ENCODE results near the gene DPCD. TPM values are rescaled to one million over a fixed set of nuclear protein-coding genes. Genes with fewer than 3 reads are reported as not detected.

Gene DPCD
- total RNA-seq = 1 to 10 TPM; 4.1 to 5.2 TPM

DNA sequence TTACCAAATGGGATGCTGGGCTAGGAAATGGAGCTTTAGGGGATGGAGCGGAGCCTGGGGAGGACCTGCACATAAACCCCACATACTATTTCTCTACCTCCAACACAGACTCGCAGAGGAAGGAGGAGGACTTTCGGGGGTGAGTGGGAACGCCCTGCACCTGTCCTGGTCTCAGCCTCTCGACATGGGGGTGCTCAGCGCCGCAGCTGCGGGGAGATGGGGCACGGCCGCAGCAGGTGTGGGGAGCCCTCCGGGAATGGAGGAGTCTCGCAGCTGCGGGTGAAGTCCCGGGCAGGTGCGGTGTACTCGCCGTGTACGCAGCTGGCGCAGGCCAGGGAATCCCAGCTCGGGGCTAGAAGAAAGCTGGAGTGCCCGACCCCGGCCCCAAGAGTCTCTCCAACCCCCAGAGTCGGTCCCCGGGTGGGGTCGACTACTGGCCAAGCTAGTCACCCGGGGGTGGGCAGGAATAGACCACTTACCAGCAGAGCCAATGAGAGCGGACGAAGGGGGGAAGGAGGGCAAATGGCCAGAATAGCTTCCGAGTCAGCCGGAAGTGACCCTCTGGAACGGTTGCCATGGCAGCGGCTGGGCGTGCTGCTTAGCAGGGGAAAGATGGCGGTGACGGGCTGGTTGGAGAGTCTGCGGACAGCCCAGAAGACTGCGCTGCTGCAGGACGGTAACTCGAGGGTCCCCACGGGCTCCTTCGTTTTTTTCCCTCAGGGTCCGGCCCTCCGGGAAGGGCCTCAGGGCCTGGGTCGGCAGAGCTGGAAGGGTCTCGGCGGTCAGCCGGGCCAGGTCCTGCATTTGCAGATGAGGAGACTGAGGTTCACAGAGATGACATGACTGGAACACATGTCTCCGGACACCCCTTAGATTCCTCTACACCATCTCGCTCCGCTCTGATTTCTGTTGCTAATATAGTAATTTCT, at the start of gene DPCD, which contains the start of gene POLL:
TSS of gene DPCD (plus strand) at position 597 of the 929 bp plus-strand sequence. CDS start at position 613, 16 bp downstream.
TSS of gene POLL (minus strand) at position 533 of the 929 bp plus-strand sequence. CDS start 897 bp downstream, outside the sequence.
- Mint-ChIP-seq H3K4me1 (peaks cover 24% of the 10 kb centered on the region), H3K27ac (peak within 1 kb of the TSS; percentile 74), H3K27me3 (no peaks in the 10 kb centered on the region), H3K4me3 (peak within 1 kb of the TSS; percentile 90), H3K36me3 (ENCODE audit: low read depth) (peaks cover 12% of the 10 kb centered on the region), H3K9me3 (no peaks in the 10 kb centered on the region)
- ChIA-PET CTCF (interaction anchor here (0.6 to 4.5 kb wide), 8 partner anchors 14 to 426 kb away, joined by 3 to 30 read pairs (median 4); no protein-coding TSS in a partner anchor), POLR2A (interaction anchor here (0.5 to 1.7 kb wide), 9 partner anchors 9 to 285 kb away, joined by 3 to 5 read pairs (median 3); partner anchors contain the start of genes FBXW4 and OGA)
- peak; percentile 93 for DNase-seq

DNA sequence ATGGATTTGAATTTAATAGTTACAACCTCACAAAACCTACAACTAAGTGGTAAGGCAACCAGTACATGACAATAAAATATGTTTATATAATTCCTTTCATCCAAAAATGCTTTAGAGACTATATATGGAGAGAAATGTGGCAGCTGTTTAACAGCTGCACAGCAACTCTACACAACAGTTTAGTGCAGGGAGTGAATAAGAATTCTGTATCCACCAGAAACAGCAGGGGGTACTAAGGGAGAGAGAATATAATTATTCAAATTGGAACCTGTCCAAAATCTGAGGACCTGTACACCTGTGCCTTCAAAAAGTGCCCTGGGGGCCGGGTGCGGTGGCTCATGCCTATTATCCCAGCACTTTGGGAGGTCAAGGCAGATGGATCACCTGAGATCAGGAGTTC, 49.7 kb upstream of the DPCD start:
- Mint-ChIP-seq H3K4me3 (no peak overlapping the region), H3K9me3 (no peaks in the 10 kb centered on the region), H3K27me3 (no peaks in the 10 kb centered on the region), H3K4me1 (peaks cover 10% of the 10 kb centered on the region), H3K36me3 (ENCODE audit: low read depth) (no peaks in the 10 kb centered on the region), H3K27ac (no peak overlapping the region)
- DNase-seq = no peak
- CTCF ChIA-PET = interaction anchor here (0.7 to 8.3 kb wide), 4 partner anchors 20 to 243 kb away, joined by 3 to 67 read pairs (median 6); no protein-coding TSS in a partner anchor
- POLR2A ChIA-PET = no interaction called here

DNA sequence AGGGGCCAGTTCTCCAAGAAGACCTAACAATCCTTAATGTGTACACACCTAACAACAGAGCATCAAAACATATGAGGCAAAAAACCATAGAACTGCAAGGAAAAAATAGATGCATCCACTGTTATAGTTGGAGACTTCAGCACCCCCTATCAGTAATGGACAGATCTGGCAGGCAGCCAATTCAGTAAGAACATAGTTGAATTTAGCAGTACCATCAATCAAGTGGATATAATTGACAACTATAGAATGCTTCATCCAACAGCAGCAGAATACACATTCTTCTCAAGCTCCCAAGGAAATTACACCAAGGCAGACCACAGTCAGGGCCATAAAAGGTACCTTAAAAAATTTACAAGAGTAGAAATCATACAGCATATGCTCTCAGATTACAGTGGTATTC, 42.2 kb upstream of the DPCD start:
- no peaks in the 10 kb centered on the region for H3K36me3 Mint-ChIP-seq (ENCODE audit: low read depth)
- POLR2A ChIA-PET = interaction anchor here (1.1 kb wide), 1 partner anchor 25 kb away, joined by 3 read pairs; no protein-coding TSS in a partner anchor
- no peak overlapping the region for H3K27ac Mint-ChIP-seq
- H3K9me3 Mint-ChIP-seq = no peaks in the 10 kb centered on the region
- H3K4me1 Mint-ChIP-seq = peaks cover 6% of the 10 kb centered on the region
- CTCF ChIA-PET = interaction anchor here (0.6 to 1.6 kb wide), 3 partner anchors 9 to 251 kb away, joined by 3 to 6 read pairs (median 3); no protein-coding TSS in a partner anchor
- H3K27me3 Mint-ChIP-seq = no peaks in the 10 kb centered on the region
- no peak overlapping the region for H3K4me3 Mint-ChIP-seq
- DNase-seq = no peak

DNA sequence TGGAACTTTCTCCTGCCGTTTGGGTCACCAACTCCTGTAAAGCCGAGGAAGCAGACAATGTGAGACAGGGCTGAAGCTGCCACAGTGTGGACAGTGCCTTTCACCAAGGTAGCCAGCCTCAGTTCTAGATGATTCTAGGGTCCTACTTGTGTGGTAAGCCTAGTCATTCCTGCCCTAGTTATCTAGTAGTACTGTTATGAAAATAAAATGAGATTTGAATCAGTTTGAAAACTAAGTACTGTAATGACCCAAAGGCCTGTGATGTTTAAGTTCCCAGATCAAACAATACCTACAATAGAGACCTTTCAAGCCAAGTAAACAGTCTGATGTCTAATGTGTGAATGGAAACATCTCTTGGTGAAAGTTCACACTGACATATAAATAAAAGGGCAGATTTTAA, 37.2 kb upstream of the DPCD start:
- DNase-seq = no peak
- POLR2A ChIA-PET = no interaction called here
- Mint-ChIP-seq H3K9me3 (no peaks in the 10 kb centered on the region), H3K4me3 (no peak overlapping the region), H3K27ac (no peak overlapping the region), H3K36me3 (ENCODE audit: low read depth) (peaks cover 6% of the 10 kb centered on the region), H3K27me3 (no peaks in the 10 kb centered on the region), H3K4me1 (peaks cover 8% of the 10 kb centered on the region)
- CTCF ChIA-PET = no interaction called here

DNA sequence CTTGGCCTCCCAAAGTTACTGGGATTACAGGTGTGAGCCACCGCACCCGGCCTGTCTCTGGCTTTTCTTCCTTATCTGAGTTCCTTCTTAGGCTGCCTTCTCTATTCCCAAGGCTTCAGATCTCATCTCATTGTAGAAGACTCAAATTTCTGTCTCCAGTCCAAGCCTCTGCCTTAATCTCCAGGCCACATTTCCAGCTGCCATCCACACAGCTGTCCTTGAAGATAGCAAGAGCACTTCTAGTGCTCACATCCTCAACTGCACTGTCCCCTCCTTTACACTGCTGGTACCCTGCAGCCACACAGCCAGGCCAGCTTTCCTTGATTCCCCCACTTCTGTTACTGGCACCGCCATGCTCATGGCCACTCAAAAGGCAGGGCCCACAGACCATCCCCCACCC, 35.7 kb upstream of the DPCD start:
- H3K36me3 Mint-ChIP-seq (ENCODE audit: low read depth) = peaks cover 6% of the 10 kb centered on the region
- no peak overlapping the region for H3K4me3 Mint-ChIP-seq
- no peak for DNase-seq
- H3K9me3 Mint-ChIP-seq = no peaks in the 10 kb centered on the region
- H3K27me3 Mint-ChIP-seq = no peaks in the 10 kb centered on the region
- ChIA-PET CTCF (interaction anchor here (0.6 to 1.6 kb wide), 3 partner anchors 17 to 24 kb away, joined by 3 to 6 read pairs (median 4); no protein-coding TSS in a partner anchor), POLR2A (no interaction called here)
- no peak overlapping the region for H3K27ac Mint-ChIP-seq
- peaks cover 12% of the 10 kb centered on the region for H3K4me1 Mint-ChIP-seq

DNA sequence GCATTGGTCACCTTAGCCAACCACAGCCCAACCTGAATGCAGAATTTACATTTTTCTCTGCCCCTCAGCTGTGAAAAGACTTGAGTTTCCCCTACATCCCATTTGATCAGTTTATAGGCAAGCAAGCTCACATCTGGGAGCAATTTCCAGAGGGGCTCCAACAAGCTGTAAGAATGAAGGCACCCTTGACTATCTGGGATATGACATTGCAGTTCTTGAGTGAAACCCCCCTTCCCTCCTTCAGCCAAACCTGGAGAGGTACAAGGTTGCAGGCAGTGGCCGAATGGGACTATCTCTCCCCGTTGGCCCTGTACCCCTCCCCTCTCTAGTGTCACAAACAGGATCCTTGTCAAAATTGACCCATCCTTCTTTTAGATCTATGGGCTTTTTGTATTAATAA, 30.6 kb upstream of the DPCD start:
- no peak overlapping the region for H3K4me3 Mint-ChIP-seq
- peaks cover 30% of the 10 kb centered on the region for H3K4me1 Mint-ChIP-seq
- no peak overlapping the region for H3K27ac Mint-ChIP-seq
- DNase-seq = peak; percentile 9
- ChIA-PET CTCF (interaction anchor here (1.6 kb wide), 1 partner anchor 11 kb away, joined by 6 read pairs; no protein-coding TSS in a partner anchor), POLR2A (interaction anchor here (1.3 to 2.0 kb wide), 2 partner anchors 12 to 23 kb away, joined by 4 to 5 read pairs; no protein-coding TSS in a partner anchor)
- no peaks in the 10 kb centered on the region for H3K9me3 Mint-ChIP-seq
- H3K27me3 Mint-ChIP-seq = no peaks in the 10 kb centered on the region
- peaks cover 3% of the 10 kb centered on the region for H3K36me3 Mint-ChIP-seq (ENCODE audit: low read depth)

DNA sequence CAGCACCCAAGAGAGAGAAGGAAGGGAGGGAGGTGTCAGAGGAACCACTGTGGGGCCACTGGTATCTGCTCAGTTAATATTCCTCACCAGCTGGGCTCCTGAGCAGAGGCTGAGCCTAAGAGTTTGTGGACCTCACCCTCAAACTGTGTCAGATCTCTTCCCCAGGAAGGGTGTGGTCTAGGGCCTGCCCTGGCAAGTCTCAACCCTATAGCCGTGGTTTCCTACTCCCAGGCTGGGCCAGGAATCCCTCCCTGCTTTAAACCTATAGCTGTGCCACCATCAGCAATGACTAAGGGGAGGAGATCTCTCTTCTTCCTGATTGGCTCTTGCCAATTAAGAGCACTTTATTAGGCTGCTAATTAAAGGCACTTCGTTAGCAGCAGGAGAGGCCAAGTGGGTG, 29.9 kb upstream of the DPCD start:
- Mint-ChIP-seq H3K9me3 (no peaks in the 10 kb centered on the region), H3K4me1 (peaks cover 30% of the 10 kb centered on the region), H3K36me3 (ENCODE audit: low read depth) (no peaks in the 10 kb centered on the region), H3K27me3 (no peaks in the 10 kb centered on the region), H3K4me3 (no peak overlapping the region), H3K27ac (peak overlapping the region; percentile 52)
- POLR2A ChIA-PET = interaction anchor here (1.3 to 2.0 kb wide), 2 partner anchors 12 to 22 kb away, joined by 4 to 5 read pairs; no protein-coding TSS in a partner anchor
- DNase-seq = peak; percentile 47
- CTCF ChIA-PET = interaction anchor here (0.8 to 1.1 kb wide), 3 partner anchors 12 to 22 kb away, joined by 4 to 7 read pairs (median 5); no protein-coding TSS in a partner anchor

DNA sequence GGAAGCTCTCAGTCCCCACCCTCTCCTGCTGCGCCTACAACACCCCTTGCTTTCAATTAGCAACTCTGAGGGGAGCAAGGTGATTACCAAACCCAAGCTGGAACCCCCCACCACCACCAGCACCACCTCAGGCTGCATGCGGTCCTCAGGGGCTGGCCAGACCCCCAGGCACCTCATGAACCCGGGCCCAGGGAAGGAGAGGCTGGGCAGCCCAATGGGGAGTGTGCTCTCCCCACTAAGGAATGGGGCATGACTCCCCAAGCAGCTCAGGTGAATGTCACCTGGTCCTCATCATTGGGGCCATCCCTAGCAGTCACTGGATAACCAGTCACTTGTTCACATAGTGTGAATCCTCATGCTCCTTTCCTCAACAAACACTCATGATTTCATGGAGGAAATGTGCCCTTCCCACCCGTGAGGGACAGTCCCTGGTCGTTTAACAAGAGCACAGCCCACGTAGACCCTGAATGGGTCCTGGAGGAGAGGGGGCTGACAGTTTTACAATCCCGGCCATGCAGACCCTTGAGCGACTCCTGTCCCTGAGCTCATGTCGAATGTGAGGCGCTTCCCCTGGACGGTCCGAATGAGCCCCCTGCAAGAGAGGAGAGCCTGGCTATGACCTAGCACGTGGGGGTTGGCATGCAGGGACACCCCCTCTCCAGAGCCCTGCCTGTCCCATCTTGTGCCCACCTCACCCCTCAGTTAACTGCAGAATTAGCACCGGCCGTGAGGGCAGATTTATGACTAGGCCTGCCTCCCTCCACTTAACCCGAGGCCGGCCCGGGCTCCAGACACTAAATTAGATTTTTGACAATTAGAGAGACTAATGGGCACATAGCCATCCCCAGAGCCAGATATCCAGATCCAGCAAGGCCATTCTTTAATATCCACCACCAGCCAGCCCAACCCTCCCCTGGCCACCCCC, 29.2 kb upstream of the DPCD start:
- Mint-ChIP-seq H3K27ac (peak overlapping the region; percentile 52), H3K36me3 (ENCODE audit: low read depth) (no peaks in the 10 kb centered on the region), H3K4me3 (no peak overlapping the region), H3K27me3 (peaks cover under 1% of the 10 kb centered on the region), H3K4me1 (peaks cover 30% of the 10 kb centered on the region), H3K9me3 (no peaks in the 10 kb centered on the region)
- ChIA-PET POLR2A (interaction anchor here (1.3 to 2.0 kb wide), 2 partner anchors 11 to 22 kb away, joined by 4 to 5 read pairs; no protein-coding TSS in a partner anchor), CTCF (interaction anchor here (0.8 to 1.1 kb wide), 3 partner anchors 11 to 23 kb away, joined by 4 to 7 read pairs (median 5); no protein-coding TSS in a partner anchor)
- DNase-seq = peak; percentile 11

DNA sequence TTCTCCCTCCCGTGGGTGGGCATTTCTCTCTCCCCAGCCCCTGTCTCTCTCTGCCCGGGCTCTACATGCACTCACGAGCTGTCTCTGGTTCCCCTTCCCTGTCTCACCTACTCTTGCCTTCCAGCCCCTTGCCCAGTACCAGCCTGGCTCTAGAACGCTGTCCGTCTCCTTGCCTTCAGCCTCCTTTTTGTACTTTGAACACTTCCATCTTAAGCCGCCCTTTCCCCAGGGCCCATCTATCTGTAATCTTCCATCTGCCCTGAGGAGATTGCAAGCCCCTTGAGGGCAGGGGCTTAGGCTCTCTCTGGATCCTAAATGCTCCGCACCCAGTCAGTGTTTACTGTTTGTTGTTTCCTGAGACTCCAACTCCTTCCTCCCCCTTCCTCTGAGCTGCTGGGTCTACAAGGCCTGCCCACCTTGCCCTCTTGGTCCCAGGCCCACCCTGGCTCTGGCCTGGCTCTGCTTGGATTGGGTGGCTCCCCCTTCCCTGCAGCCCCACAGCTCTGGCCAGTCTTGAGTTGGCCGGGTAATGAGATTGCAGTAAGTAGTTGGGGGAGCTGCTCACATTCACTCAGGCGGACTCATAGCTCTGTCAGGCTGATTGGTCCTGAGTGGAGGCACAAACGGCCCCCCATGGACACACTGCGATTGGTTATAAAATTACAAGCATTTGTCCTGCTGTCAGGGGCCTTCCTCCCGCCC, 28.4 kb upstream of the DPCD start:
- ChIA-PET CTCF (interaction anchor here (0.8 to 1.3 kb wide), 2 partner anchors 10 to 11 kb away, joined by 3 to 4 read pairs; no protein-coding TSS in a partner anchor), POLR2A (no interaction called here)
- peaks cover 4% of the 10 kb centered on the region for H3K27me3 Mint-ChIP-seq
- no peaks in the 10 kb centered on the region for H3K36me3 Mint-ChIP-seq (ENCODE audit: low read depth)
- DNase-seq = peak; percentile 6
- H3K4me1 Mint-ChIP-seq = peaks cover 30% of the 10 kb centered on the region
- H3K27ac Mint-ChIP-seq = peak overlapping the region; percentile 12
- H3K4me3 Mint-ChIP-seq = no peak overlapping the region
- no peaks in the 10 kb centered on the region for H3K9me3 Mint-ChIP-seq

DNA sequence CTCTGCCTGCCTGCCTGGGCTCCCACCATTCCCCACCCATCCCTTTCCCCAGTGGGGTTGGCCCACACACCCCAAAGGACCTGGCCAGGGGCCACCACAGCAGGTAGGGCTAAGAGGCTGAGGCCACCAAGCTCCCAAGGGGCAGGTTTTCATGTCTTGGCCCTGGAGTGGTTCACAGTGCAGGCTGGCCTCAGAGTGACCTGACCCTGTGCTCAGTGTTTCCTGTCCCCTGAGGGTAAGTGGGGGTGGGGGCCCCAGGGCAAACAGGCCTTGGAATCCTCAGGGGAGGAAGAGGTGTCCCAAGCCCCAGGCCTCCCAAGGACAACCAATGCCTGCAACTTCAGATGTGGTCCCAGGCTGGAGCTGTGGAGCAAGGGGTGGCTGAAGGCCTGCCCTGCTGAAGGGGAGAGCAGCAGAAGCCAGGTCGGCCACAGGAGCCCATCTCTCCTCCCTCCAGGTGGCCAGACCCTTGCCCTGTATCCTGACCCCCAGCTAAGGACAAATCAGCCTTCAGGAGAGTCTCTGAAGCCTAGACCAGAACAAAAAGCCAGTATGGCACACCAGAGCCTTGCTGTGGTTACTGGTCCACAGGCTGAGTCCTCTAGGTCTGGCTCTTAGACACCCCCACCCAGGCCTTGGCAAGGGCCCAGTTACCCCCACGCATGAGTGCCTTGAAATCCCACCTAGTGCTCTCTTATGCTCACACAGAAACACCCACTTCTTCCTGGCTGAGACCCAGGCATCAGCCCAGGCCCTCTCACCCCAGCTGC, 27.6 kb upstream of the DPCD start:
- H3K4me3 Mint-ChIP-seq = no peak overlapping the region
- H3K36me3 Mint-ChIP-seq (ENCODE audit: low read depth) = no peaks in the 10 kb centered on the region
- CTCF ChIA-PET = interaction anchor here (0.8 to 1.4 kb wide), 3 partner anchors 9 to 11 kb away, joined by 3 to 4 read pairs (median 4); no protein-coding TSS in a partner anchor
- POLR2A ChIA-PET = interaction anchor here (1.1 kb wide), 1 partner anchor 27 kb away, joined by 3 read pairs; the partner anchor contains the start of genes DPCD and POLL
- peak; percentile 14 for DNase-seq
- peaks cover 30% of the 10 kb centered on the region for H3K4me1 Mint-ChIP-seq
- no peaks in the 10 kb centered on the region for H3K9me3 Mint-ChIP-seq
- H3K27ac Mint-ChIP-seq = no peak overlapping the region
- peaks cover 11% of the 10 kb centered on the region for H3K27me3 Mint-ChIP-seq
